ENCODE measurements around the gene PKNOX1.
"Not testable (repeated sequence)": the region's sequence is repeated elsewhere in the genome, so short reads cannot be mapped to it uniquely, and the experiment has no call there.

The PKNOX1 gene

DNA sequence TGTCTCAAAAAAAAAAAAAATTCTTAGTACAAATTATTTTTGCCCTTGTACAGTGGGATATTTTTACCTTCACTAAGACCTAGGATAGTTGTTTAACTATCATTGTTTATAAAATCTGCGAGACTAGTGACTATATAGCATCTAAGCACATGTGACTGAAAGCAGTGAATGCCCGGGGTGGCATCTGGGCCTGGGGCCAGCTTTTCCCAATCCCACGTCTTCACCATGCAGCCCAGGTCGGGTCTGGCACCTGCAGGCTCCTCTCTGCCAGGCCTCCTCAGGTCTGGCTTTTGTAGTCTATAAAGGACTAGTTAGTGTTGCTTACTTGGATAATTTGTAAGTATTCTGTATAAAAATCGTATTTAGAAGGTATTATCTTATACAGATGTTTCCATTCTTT is 60.5 kb downstream of the PKNOX1 start:
- DNase-seq (ENCODE audit: low read depth): no peak
- H3K4me3 ChIP-seq (ENCODE audit: low read length): no peak overlapping the region
- TF ChIP-seq, protein P1, sequence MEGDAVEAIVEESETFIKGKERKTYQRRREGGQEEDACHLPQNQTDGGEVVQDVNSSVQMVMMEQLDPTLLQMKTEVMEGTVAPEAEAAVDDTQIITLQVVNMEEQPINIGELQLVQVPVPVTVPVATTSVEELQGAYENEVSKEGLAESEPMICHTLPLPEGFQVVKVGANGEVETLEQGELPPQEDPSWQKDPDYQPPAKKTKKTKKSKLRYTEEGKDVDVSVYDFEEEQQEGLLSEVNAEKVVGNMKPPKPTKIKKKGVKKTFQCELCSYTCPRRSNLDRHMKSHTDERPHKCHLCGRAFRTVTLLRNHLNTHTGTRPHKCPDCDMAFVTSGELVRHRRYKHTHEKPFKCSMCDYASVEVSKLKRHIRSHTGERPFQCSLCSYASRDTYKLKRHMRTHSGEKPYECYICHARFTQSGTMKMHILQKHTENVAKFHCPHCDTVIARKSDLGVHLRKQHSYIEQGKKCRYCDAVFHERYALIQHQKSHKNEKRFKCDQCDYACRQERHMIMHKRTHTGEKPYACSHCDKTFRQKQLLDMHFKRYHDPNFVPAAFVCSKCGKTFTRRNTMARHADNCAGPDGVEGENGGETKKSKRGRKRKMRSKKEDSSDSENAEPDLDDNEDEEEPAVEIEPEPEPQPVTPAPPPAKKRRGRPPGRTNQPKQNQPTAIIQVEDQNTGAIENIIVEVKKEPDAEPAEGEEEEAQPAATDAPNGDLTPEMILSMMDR (conservative IDR thresholded peaks at IDR 0.05; ENCODE audit: low read depth, low read length): no peak

- H3K4me3 ChIP-seq (ENCODE audit: low read length); DNase-seq (ENCODE audit: low read depth): not testable (repeated sequence)
Observed at GRCh38 chr21:43036889-43037288, 62.5 kb downstream of the PKNOX1 start.

DNA sequence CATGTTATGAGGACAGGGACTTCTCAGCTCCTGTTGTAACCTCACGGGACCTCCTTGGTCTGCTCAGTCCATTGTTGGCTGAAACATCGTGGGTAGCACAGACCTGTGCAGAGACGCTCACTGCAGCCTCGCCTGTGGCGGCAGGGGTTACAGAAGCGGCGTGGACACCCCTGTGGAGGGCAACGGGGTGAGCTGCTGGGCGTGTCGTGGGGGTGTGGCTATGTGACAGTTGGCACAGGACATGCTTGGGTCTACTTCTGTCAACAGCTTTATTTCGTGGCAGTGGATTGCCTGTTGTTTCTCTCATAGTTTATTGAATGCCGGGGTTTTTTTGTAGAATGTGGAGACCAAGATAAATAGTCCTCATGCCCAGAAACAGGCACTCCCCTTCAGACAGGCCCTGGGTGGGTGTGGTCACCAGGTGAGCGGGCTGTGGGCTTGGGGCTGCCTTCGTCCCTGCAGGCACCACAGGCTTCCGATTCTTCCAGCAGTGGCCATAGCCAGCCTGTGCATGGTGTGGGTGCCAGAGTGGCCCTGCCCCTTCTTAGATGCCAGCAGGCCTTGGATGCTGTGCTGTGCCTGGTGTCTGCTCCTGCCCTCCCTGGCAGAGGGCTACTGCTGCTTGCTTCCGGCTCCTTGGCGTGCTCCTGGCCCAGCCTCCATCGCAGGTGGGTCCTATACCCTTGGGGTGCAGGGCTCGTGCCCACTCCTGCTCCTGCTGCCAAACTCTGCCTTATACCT is 63.7 kb downstream of the PKNOX1 start:
- H3K4me3 ChIP-seq (ENCODE audit: low read length); DNase-seq (ENCODE audit: low read depth): not testable (repeated sequence)

DNA sequence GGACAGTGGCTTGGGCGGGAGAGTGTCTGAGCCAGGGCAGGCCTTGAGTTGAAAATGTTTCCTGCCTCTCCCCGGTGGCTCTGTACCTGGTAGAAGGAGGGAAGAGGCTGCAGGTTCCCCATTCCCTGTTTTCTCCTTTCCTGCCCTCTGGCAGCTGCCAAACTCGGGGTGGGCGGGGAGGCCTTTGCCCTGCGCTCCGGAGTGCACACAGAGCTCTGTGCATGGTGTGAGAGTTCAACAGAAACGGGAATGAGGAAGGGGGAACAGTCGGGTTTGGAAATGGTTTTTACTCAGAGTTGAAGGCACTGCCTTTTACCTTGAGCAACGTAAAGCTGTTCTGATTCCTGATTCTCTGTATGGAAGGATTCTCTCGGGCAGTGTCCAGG is 64.3 kb downstream of the PKNOX1 start:
- not testable (repeated sequence) for H3K4me3 ChIP-seq (ENCODE audit: low read length); DNase-seq (ENCODE audit: low read depth)

- H3K4me3 ChIP-seq (ENCODE audit: low read length); DNase-seq (ENCODE audit: low read depth): not testable (repeated sequence)
Observed at GRCh38 chr21:43042169-43042568, 67.8 kb downstream of the PKNOX1 start.

GRCh38 chr21:43043291-43043690 is 68.9 kb downstream of the PKNOX1 start:
- not testable (repeated sequence) for H3K4me3 ChIP-seq (ENCODE audit: low read length); DNase-seq (ENCODE audit: low read depth)

GRCh38 chr21:43044547-43044946 is 70.2 kb downstream of the PKNOX1 start:
- not testable (repeated sequence) for DNase-seq (ENCODE audit: low read depth); H3K4me3 ChIP-seq (ENCODE audit: low read length)

DNA sequence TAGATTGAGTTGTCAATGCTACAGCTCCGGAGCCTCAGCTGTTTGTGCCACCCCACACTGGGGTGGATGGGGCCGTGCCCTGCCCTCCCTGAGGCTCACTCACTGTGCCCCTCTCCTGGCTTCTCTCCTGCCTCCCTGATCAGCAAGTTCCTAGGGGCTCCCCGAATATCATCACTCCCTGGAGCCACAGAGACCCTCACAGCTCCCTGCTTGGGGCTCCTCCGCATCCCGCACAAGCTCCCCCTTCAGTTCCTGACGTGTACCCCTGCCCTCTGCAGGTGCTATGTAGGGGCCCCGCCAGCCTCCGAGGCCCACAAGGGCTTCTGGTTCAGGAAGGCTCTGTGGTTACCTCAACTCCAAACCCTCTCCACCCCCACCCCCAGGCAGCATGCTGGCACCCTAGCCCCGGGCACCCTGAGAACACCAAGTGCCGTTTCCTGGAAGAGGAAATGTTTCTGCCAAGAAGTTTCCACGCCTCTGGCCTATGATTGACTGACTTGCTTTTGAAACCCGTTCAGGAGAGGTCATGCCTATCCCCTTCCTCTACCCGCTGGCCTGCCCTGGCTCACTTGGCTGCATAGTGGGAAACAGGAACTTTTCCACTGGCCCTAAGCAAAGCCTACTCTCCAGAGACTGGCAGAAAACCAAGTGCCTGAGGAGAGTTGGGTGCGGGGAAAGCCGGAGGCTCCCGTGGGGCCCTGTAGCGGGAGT is 71.0 kb downstream of the PKNOX1 start:
- not testable (repeated sequence) for H3K4me3 ChIP-seq (ENCODE audit: low read length); DNase-seq (ENCODE audit: low read depth)

- H3K4me3 ChIP-seq (ENCODE audit: low read length); DNase-seq (ENCODE audit: low read depth): not testable (repeated sequence)
Observed at GRCh38 chr21:43045876-43046821, 71.8 kb downstream of the PKNOX1 start.

GRCh38 chr21:43053112-43053511 is 78.8 kb downstream of the PKNOX1 start:
- not testable (repeated sequence) for H3K4me3 ChIP-seq (ENCODE audit: low read length); DNase-seq (ENCODE audit: low read depth)

GRCh38 chr21:43062955-43063664 is 88.7 kb downstream of the PKNOX1 start:
- H3K4me3 ChIP-seq (ENCODE audit: low read length); DNase-seq (ENCODE audit: low read depth): not testable (repeated sequence)

DNA sequence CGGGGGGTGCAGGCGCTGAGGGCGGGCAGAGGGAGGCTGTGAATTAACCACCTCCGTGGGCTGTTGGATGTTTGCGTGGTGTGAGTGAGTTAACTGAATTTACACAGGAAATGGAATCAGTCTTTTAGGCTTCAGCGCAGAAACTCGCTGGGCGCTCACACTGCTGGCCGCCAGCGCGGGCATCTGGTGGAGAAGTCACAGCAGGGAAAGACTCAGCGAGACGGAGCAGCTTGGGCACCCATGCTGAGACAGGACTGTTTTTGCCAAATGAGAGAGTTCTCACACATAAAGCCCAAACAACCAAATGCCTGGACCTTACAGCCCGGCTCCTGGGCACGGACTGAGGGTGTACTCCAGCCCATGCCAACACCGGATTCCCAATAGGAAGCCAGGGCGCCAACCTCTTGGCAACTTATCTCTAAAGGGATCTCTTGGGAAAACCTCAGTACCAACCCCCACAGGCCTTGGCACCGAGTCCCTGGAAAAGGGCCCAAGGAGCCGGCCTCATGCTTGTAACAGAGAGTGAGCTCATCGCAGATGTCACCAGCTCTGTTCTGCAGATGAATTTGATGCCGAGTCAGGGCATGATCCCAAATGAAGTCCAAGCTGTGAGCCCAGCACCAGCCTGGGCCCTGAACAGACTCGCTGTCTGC is 90.0 kb downstream of the PKNOX1 start:
- not testable (repeated sequence) for DNase-seq (ENCODE audit: low read depth); H3K4me3 ChIP-seq (ENCODE audit: low read length)

GRCh38 chr21:43065991-43066390 is 91.6 kb downstream of the PKNOX1 start:
- not testable (repeated sequence) for H3K4me3 ChIP-seq (ENCODE audit: low read length); DNase-seq (ENCODE audit: low read depth)

GRCh38 chr21:43066690-43067089 is 92.3 kb downstream of the PKNOX1 start:
- DNase-seq (ENCODE audit: low read depth); H3K4me3 ChIP-seq (ENCODE audit: low read length): not testable (repeated sequence)

DNA sequence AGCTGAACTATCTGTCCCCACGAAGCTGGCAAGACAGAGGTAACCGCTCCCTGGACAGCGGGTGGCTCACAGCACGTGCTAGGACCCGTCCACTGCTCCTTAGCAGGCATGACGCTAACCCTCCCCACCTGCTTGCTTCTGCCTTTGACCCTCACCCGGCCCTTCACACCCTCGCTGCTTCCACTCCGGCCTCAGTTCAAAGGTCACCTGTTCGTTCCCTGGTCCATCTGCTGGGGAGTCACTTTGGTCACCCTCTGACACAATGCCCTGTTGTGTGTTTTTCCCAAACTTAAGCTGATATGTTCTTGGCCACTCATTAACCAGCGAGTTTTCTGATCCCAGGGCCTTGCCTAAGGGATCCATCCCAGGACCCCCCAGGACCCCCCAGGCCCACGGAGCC is 93.7 kb downstream of the PKNOX1 start:
- H3K4me3 ChIP-seq (ENCODE audit: low read length); DNase-seq (ENCODE audit: low read depth): not testable (repeated sequence)

DNA sequence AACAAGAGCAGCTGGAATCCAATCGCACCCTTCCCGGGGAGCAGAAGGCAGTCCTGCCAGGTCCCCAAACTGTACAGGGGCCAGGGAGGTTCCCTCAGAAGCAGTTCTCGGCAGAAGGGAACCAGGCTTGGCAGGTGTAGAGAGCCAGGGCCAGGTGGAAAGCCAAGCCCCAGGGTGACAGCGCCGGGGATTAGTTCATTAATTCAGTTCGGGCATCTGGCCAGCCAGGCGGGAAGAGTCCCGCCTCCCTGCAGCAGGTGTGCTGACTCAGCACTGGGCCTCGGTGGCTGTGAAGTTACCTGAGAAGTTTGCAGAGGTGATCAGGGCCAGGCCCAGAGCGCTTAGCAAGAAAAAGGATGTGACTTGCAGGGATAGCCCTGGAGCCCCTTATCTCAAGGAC is 95.3 kb downstream of the PKNOX1 start:
- not testable (repeated sequence) for H3K4me3 ChIP-seq (ENCODE audit: low read length); DNase-seq (ENCODE audit: low read depth)

GRCh38 chr21:43072742-43073141 is 98.4 kb downstream of the PKNOX1 start:
- not testable (repeated sequence) for DNase-seq (ENCODE audit: low read depth); H3K4me3 ChIP-seq (ENCODE audit: low read length)
